ENCODE data around the gene TDRD10. TPM values are rescaled to one million over a fixed set of nuclear protein-coding genes. Genes with fewer than 3 reads are reported as not detected.
A peak's percentile ranks its signal among the peaks of the same experiment; 100 is the strongest.

The TDRD10 gene
- total RNA-seq, 1 experiment from 2014 or later: not detected

DNA sequence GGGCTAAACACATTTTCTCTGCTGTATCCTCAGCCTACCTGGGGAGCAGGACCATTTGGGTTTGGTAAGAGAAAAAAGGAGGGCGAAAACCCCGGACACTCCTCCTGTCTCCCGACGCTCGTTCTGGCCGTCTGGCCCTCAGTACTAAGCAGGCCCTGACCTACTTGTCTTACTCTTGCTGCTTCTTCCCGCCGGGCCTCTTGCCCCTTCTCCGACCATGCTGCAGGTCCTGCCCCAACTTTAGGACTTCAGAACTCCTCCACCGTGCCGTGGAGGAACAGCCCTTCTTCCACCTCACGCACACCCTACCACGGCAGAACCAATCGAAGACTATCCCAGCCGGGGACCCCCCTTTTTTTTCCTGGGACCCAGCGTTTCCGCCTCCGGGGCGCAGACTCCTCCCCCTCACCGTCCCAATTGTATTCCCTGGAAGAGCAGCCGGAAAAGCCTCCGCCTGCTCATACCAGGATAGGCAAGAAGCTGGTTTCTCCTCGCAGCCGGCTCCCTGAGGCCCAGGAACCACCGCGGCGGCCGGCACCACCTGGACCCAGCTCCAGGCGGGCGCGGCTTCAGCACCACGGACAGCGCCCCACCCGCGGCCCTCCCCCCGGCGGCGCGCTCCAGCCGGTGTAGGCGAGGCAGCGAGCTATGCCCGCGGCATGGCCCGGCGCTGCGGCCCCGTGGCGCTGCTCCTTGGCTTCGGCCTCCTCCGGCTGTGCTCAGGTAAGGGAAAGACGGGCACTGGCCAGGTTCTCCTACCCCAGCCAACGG, 65.6 kb downstream of the TDRD10 start, which contains the start of gene CHRNB2:
CHRNB2 (plus strand) TSS at position 393 of the 771 bp plus-strand sequence; CDS start at position 660, 267 bp downstream.
- in situ Hi-C loops (cut with HindIII; ENCODE audit: low pct_unique_long_range_greater_than_20kb, low sequenced_read_pairs): no loop called here
- DNase-seq (ENCODE audit: low read depth): peak; percentile 79

DNA sequence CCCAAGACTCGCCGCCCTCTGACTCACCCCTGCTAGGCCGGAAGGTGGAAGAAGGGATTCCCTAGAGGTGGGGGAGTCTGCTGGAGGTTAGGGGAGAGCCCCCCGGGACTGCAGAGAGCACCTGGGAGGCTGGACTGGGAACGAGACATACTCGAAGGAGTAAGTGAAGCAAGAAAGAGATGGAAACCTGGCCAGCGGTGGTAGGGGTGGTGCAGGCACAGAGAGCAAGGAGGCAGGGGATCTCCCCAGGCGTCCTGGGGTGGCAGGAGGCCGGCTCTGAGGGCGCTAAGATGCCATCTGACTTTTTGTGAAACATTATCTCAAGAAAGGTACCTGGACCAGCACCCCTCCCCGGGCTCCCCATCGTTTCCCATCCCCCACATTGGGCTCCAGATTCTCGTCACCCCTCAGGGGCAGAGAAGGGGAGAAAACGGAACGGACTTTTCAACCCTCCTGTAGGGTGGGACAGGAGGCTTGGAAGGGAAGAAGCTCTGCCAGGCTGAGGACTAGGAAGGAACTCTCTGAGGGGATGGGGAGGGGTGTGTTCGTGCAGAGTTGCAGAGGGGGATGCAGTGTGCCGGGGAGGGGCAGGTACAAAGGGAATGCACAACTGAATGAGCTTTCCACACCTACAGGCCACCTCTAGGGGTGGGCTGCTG, 66.3 kb downstream of the TDRD10 start:
- DNase-seq (ENCODE audit: low read depth): no peak
- in situ Hi-C loops (cut with HindIII; ENCODE audit: low pct_unique_long_range_greater_than_20kb, low sequenced_read_pairs): no loop called here

DNA sequence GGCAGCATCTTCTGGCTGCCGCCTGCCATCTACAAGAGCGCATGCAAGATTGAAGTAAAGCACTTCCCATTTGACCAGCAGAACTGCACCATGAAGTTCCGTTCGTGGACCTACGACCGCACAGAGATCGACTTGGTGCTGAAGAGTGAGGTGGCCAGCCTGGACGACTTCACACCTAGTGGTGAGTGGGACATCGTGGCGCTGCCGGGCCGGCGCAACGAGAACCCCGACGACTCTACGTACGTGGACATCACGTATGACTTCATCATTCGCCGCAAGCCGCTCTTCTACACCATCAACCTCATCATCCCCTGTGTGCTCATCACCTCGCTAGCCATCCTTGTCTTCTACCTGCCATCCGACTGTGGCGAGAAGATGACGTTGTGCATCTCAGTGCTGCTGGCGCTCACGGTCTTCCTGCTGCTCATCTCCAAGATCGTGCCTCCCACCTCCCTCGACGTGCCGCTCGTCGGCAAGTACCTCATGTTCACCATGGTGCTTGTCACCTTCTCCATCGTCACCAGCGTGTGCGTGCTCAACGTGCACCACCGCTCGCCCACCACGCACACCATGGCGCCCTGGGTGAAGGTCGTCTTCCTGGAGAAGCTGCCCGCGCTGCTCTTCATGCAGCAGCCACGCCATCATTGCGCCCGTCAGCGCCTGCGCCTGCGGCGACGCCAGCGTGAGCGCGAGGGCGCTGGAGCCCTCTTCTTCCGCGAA, 69.4 kb downstream of the TDRD10 start:
- in situ Hi-C loops (cut with HindIII; ENCODE audit: low pct_unique_long_range_greater_than_20kb, low sequenced_read_pairs): no loop called here
- DNase-seq (ENCODE audit: low read depth): no peak

DNA sequence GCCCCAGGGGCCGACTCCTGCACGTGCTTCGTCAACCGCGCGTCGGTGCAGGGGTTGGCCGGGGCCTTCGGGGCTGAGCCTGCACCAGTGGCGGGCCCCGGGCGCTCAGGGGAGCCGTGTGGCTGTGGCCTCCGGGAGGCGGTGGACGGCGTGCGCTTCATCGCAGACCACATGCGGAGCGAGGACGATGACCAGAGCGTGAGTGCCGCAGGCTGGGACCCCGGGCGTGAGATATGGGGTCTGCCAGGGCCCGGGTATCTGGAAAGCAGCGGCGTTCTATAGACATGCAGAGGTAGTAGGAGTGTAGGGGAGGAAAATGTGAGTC, 69.9 kb downstream of the TDRD10 start:
- in situ Hi-C loops (cut with HindIII; ENCODE audit: low pct_unique_long_range_greater_than_20kb, low sequenced_read_pairs): no loop called here
- no peak for DNase-seq (ENCODE audit: low read depth)

DNA sequence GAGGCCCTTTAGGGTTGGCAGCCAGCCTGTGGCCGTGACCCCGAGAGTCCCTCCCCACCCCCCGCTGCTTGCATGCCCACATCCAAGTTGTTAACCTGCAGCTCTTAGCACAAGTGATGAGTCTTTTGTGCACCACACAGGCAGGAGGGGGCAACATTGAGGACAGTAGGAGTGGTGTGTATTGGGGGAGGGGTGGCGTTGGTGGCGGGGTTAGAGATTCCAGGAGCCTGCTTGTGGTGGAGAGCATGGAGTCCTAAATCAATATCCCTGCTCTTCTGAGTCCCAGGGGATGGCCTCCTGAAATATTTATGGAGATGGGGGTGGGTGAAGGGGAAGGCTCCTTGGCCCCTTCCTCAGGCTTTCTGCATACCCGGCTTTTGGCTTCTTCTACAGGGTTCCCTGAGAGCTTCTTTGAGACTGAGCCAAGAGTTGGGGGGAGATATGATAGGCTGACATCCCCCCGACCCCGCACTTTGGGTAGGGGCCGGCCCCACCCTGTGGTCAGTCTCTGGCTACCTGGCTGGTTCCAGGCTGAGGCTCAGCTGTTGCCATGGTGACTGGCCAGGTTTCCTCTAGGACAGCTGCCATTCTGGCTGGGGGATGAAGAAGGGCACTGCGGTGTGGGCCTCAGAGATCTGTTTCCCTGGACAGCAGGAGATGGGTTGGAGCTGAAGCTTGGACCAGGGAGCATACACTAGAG, 70.6 kb downstream of the TDRD10 start:
- in situ Hi-C loops (cut with HindIII; ENCODE audit: low pct_unique_long_range_greater_than_20kb, low sequenced_read_pairs): no loop called here
- no peak for DNase-seq (ENCODE audit: low read depth)

DNA sequence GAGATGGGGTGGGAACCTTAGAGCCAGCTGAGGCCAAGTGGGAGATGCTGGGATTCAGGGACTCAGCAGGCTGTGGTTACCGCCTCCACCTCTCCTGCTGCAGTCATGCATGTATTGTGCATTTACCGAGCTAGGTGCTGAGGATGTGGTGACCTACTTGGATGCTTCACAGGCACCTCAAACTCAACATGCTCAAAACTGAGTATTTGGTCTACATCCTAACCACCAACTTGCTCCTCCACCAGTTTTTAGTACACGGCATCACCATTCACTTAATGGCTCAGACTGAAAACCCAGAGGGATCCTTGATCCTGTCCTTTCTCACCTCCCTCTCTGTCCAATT, 71.1 kb downstream of the TDRD10 start:
- no peak for DNase-seq (ENCODE audit: low read depth)
- in situ Hi-C loops (cut with HindIII; ENCODE audit: low pct_unique_long_range_greater_than_20kb, low sequenced_read_pairs): no loop called here

DNA sequence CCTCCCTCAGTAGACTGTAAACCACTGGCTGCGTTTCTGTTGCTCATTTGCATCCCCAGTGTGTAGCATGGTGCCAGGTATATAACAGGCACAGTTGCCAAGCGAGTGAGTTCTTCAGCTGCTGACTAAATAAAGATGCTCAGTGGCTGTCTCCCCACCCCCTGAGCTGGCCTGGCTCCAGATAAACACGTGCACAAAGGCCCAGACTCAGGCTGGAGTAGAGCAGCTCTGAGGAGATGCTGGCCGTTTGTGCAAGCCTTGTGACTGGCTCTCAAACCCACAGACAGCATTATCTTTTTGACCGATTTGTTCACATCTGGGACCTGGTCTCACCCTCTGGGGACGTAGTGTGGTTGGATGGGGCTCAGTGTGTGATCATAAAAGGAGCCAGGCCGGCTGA, 72.7 kb downstream of the TDRD10 start:
- in situ Hi-C loops (cut with HindIII; ENCODE audit: low pct_unique_long_range_greater_than_20kb, low sequenced_read_pairs): no loop called here
- no peak for DNase-seq (ENCODE audit: low read depth)

DNA sequence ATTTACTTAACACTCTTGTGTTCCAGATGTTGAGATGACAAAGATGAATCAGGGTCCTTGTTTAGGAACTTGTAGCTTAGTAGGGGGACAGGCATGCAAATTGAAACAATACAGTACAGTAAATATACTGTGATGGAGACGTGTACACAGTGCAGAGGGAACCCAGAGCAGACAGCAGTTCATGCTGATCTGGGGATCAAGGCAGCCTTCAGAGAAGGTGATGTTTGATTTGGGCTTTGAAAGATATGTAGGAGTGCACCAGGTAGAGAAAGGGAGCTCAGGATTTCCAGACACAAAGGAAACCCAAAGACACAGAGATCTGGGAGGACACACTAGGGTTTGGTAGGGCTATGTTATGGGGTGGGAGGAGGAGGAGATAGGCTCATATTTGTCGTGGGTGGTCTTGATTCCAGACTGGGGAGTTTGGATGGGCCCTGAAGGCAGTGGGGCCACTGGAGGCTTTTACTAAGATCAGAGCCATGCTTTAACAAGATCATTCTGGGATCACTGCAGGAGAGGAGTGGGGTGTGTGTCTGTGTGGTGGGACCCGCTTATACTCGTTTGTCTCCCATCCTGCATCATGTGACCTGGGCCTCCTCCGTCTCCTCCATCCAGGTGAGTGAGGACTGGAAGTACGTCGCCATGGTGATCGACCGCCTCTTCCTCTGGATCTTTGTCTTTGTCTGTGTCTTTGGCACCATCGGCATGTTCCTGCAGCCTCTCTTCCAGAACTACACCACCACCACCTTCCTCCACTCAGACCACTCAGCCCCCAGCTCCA, 73.3 kb downstream of the TDRD10 start:
- in situ Hi-C loops (cut with HindIII; ENCODE audit: low pct_unique_long_range_greater_than_20kb, low sequenced_read_pairs): no loop called here
- no peak for DNase-seq (ENCODE audit: low read depth)

DNA sequence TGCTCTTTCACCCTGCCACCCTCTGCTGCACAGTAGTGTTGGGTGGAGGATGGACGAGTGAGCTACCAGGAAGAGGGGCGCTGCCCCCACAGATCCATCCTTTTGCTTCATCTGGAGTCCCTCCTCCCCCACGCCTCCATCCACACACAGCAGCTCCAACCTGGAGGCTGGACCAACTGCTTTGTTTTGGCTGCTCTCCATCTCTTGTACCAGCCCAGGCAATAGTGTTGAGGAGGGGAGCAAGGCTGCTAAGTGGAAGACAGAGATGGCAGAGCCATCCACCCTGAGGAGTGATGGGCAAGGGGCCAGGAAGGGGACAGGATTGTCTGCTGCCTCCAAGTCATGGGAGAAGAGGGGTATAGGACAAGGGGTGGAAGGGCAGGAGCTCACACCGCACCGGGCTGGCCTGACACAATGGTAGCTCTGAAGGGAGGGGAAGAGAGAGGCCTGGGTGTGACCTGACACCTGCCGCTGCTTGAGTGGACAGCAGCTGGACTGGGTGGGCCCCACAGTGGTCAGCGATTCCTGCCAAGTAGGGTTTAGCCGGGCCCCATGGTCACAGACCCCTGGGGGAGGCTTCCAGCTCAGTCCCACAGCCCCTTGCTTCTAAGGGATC, 74.0 kb downstream of the TDRD10 start:
- no peak for DNase-seq (ENCODE audit: low read depth)
- in situ Hi-C loops (cut with HindIII; ENCODE audit: low pct_unique_long_range_greater_than_20kb, low sequenced_read_pairs): no loop called here

DNA sequence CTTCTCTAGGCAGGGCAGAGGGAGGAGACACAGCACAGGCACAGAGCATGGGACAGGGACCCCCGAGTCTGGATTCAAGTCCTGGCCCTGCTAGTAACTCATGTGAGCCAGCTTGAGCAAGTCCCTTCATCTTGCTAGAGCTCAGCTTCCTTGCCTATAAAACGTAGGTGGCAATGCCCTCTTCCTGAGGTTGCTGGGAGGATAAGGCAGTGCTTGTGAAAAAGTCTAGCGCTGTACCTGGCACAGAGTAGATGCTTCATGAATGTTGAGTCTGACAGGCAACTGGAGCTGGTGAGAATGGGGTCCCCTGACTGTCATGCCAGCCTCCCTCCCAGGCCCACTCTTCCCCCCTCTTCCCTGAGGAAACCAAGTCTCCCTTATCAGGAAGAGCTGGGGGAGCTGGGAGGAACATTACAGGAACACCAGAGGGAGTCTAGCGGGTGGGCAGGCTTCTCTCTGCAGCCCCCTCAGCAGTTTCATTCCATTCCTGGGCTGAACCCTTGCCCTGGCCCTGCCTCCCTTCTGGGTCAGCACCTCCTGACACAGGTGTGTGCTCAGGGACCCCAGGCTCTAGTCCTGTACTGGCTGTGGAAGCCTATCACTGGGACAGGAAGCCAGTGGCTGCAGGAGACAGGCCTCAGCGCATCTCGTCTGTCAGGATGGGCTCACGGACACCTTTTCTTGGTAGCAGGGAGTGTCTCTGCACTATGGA, 75.5 kb downstream of the TDRD10 start:
- in situ Hi-C loops (cut with HindIII; ENCODE audit: low pct_unique_long_range_greater_than_20kb, low sequenced_read_pairs): no loop called here
- no peak for DNase-seq (ENCODE audit: low read depth)

DNA sequence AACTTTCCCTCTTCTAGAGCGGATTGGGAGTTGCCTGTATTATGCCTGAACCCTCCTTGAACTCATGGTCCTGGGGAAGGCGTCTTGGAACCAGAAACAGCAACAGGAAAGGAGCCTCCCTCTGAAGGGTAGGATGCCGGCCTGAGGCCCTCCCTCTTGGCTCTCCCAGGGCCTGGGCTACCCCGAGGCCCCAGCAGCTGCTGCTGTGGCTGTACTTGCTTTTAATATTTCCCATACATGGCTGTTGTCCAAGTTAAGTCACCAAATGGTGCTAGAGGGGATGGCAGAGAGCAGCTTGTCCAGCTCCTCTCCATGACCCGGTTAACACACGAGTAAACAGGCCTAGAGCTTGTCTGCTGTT, 76.0 kb downstream of the TDRD10 start:
- in situ Hi-C loops (cut with HindIII; ENCODE audit: low pct_unique_long_range_greater_than_20kb, low sequenced_read_pairs): no loop called here
- no peak for DNase-seq (ENCODE audit: low read depth)

DNA sequence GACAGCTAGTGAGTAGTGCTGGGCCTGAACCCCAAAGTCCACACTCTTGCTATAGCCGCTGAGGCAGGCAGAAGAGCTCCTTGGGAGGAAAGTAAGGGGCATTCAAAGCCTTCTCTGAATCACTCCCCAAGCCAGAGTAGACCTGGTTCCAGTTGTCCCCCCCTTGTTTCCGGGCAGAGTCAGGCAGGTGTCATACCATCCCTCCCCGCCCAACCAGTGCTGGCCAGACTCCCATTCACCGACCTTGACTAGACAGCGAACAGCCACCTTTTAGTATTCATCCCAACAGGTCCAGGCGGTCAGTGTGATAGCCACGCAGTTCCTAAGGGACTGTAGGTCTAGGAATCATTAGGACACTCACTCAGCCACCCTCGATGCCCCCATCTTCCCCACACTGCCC, 77.4 kb downstream of the TDRD10 start:
- in situ Hi-C loops (cut with HindIII; ENCODE audit: low pct_unique_long_range_greater_than_20kb, low sequenced_read_pairs): no loop called here
- DNase-seq (ENCODE audit: low read depth): no peak

DNA sequence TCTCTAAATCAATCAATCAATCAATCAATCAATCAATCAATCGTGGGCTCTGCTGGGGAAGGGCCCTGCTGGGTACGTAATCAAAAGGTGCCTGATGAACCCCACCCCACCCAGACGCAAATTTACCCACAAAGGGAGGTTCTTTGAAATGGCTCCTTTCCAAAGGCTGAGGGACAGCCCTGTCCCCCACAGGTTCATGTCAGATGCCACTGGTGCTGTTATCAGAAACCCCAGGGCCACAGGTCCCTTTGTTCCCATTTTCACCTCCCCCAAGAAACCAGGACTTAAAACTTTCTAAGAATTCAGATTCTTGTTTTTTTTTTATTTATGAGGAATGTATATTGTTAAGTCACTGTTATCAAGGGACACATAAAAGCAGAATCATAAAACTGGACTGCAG, 79.7 kb downstream of the TDRD10 start:
- DNase-seq (ENCODE audit: low read depth): no peak
- in situ Hi-C loops (cut with HindIII; ENCODE audit: low pct_unique_long_range_greater_than_20kb, low sequenced_read_pairs): no loop called here

DNA sequence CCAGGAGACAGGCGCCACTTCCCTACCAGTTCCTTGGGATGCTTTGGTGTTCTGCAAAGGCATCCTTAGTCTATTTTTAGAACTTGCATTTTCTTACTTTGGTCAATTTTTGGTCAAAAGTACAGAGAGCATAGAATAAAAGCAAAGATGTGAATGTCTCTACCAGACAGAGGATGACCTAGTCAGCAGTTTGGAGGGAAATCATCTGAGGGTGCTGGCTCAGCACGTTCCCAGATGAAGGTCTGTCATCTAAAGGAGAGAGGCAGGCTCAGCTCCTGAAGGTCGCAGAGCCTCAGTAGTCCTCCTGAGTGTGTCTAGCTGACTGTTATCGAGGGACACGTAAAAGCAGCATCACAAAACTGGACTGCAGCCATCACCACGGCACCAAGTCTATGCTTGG, 80.9 kb downstream of the TDRD10 start:
- in situ Hi-C loops (cut with HindIII; ENCODE audit: low pct_unique_long_range_greater_than_20kb, low sequenced_read_pairs): no loop called here

DNA sequence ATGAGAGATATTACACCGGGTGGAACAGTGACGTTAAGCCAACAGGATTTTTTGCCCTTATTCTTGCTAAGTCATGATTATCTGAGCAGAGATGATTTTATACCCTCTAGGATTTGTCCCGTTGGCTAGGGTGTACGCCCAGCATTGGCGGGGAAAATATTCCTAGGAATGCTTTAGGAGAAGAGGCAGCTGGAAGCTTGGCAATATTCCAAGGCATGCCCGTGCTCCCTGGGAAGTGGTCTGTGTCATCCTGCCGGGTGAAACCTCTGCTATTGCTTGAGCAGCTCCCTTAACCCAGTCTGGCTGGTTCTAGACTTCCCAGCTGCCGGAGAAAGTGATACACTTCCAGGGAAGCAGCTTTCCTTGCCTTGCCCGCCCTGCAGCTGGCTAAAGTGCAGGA, 81.8 kb downstream of the TDRD10 start:
- peak; percentile 94 for DNase-seq (ENCODE audit: low read depth)
- in situ Hi-C loops (cut with HindIII; ENCODE audit: low pct_unique_long_range_greater_than_20kb, low sequenced_read_pairs): no loop called here

More for the DNA sequence above, 80.9 kb downstream of the TDRD10 start:
- no peak for DNase-seq (ENCODE audit: low read depth)

DNA sequence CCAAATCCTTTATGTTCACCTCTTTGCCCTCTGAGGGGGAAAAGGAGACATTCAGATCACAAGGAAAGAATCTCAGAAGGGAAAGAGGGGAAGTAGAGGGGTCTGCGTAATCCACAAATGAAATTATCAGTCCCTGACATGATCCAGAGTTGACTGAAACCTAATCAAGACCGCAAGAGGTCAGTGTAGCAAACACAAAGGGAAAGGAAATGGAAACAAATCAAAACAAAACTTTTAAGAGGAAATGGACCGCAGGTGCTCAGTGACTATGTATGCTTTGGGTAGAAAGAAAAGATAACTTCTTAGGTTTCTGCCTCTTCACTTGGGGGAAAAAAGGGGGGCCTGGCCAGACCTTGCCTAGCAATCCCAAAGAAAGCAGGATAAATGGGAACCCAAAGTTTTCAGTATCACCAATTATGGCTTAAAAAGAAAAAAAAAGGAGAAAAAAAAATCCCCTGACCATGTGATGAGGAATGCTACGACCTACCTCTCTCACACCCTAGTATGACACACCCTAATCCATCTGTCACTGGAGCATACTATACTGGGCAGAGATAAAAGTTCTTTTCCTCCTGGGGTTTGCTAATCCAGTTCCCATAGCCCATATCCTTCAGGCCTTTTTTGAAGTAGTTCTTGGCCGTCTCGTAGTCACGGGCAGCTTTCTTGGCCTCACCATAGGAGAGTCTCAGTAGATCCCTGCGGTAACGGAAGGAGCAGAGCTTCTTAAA, 82.4 kb downstream of the TDRD10 start:
- in situ Hi-C loops (cut with HindIII; ENCODE audit: low pct_unique_long_range_greater_than_20kb, low sequenced_read_pairs): no loop called here
- DNase-seq (ENCODE audit: low read depth): peak; percentile 44

DNA sequence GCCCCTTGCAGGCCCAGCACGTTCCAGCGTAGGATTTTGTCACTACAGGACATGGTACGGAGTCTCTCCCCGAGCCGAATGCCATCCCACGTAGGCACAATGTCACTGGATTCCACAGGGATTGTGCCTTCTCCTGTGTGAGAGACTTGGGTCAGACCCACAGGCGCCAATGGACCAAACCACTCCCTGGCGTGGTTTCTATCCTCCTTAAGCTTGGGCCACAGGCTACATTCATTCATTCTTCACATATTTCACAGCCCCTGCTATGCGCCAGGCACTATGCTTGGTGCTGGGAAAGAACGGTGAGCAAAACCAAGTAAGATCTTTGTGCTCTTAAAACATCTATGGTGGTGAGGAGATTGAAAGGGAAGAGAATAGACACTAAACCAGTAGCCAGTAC, 84.2 kb downstream of the TDRD10 start:
- in situ Hi-C loops (cut with HindIII; ENCODE audit: low pct_unique_long_range_greater_than_20kb, low sequenced_read_pairs): no loop called here
- DNase-seq (ENCODE audit: low read depth): no peak

Measured in Caki2 (cell line).